ENCODE data around the gene RASAL2.
A peak's percentile ranks its signal among the peaks of the same experiment; 100 is the strongest.

Gene RASAL2

DNA sequence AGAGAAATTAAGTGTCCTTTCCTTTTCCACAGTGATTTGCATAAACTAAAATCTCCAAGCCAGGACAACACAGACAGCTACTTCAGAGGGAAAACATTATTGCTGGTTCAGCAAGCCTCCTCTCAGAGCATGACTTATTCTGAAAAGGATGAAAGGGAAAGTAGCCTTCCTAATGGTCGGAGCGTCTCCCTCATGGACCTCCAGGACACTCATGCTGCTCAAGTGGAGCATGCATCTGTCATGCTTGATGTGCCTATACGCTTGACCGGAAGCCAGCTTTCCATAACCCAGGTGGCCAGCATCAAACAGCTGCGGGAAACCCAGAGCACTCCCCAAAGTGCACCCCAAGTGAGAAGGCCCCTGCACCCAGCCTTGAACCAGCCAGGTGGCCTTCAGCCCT, 363.7 kb downstream of the RASAL2 start:
- no peak for DNase-seq (ENCODE audit: low spot score)

GRCh38 chr1:178458203-178458602, 364.3 kb downstream of the RASAL2 start:
- no peak for DNase-seq (ENCODE audit: low spot score)

- peak; percentile 29 for DNase-seq (ENCODE audit: low spot score)
These were observed 367.2 kb downstream of the RASAL2 start for GRCh38 chr1:178461104-178461503.

- no peak for DNase-seq (ENCODE audit: low spot score)
These were observed 367.8 kb downstream of the RASAL2 start for GRCh38 chr1:178461701-178462100.

- DNase-seq (ENCODE audit: low spot score) = no peak
These were observed 370.2 kb downstream of the RASAL2 start for GRCh38 chr1:178464141-178464540.

- no peak for DNase-seq (ENCODE audit: low spot score)
These were observed 370.7 kb downstream of the RASAL2 start for GRCh38 chr1:178464566-178464965.

DNA sequence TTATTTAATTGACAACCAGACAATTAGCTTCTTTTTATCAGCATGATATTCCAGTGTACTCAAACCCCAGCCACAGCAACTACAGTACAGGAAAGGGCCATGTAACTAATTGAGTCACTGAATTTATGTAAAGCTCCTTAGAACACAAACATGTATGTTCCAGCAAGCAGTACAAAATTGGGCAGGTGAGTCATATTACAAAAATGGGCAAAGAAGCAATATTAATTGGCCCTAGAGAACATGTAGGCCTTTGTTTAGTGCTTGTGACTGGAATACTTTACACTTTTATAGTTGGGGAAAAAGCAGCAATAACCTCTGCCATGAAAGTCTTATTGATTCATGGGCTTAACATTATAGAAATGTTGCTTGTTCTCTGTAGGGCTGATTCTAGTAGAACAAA, 371.1 kb downstream of the RASAL2 start:
- DNase-seq (ENCODE audit: low spot score) = no peak

DNA sequence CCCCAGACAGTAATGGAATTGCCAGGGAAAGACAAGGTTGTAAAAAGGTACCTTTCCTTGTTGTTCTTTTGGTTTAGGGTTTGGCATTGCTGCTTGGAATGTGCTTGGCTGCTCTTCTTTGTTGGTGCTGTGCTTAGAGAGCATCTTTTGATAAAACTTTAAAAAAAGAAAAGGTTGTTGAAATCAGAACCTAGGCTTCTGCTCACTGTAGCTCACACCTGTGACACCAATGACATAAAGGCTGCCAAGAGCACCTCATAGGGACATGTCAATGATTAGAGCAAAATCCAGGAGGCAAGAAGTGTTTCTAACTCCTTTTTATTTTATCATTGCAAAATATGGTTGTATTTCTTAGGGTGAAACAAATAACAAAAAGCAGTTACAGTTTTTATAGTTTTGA, 373.9 kb downstream of the RASAL2 start:
- no peak for DNase-seq (ENCODE audit: low spot score)

GRCh38 chr1:178470411-178470960, 376.6 kb downstream of the RASAL2 start:
- no peak for DNase-seq (ENCODE audit: low spot score)

DNA sequence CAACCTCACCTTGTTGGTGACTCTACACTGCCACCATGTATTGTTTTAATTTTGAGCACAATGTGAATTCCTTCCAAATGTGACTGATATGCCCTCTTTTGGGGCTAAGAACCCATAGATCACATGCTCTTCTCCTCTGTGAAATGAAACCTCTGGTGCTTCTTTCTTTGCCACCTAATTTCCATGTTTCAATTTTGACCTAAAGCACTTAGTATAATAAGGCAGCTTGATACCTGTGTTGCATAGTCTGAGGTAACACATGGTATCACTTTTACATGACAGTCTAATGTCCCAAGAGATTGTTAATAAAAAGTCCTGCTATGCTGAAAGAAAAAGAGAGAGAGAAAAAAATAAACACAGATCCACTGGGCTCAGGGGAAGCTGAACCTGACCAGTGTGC, 378.6 kb downstream of the RASAL2 start:
- no peak for DNase-seq (ENCODE audit: low spot score)

DNA sequence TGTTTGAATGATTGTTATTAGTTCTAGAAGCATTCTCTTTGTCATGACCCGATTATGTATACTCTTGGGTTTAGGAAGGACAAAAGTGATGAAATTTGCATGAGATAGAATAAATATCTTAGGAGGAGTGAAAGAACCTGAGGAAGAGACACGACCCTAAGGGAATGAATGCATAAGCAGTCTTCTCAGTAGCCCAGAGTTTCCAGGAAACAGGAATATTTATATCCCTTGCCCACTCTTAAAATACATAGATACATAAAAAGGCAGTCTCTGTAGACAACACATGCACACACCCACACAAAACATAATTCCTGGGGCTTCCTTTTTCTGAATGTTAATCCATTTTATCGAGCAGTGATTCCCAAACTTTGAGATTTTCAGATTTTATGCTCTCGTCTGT, 383.5 kb downstream of the RASAL2 start:
- no peak for DNase-seq (ENCODE audit: low spot score)

GRCh38 chr1:178477841-178478240, 383.9 kb downstream of the RASAL2 start:
- no peak for DNase-seq (ENCODE audit: low spot score)

DNA sequence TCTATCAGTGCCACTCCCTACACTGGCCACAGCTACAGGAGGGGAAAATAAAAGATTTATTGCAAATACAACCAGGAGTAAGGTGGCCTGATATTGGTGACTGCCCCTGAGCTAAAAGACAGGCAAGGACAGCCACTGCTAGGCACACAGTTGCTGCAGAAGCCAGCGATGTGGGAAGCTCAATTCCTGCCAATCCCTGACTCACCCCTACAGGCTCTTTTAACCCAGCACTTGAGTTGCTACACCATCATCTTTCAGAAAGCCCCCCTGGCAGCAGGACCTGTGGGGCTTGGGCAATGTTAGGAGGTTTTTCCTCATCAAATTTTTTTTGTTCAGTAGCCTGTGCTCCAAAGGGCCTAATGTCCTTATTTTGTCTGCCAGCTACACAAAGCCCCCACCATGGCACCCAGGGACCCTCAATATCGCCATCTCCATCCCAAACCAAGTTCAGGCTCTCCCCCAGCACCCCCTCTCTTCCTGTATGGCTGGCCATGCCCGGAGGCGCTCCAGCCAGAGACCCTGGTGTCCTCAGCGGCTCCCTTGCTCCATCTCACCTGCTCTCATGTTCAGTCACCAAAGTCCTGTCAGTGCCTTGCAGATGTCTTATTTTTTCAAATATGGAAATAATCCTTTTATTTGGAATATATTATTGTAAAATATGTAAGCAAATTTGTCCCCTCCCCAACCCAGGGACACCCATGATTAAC, 389.5 kb downstream of the RASAL2 start:
- no peak for DNase-seq (ENCODE audit: low spot score)

DNA sequence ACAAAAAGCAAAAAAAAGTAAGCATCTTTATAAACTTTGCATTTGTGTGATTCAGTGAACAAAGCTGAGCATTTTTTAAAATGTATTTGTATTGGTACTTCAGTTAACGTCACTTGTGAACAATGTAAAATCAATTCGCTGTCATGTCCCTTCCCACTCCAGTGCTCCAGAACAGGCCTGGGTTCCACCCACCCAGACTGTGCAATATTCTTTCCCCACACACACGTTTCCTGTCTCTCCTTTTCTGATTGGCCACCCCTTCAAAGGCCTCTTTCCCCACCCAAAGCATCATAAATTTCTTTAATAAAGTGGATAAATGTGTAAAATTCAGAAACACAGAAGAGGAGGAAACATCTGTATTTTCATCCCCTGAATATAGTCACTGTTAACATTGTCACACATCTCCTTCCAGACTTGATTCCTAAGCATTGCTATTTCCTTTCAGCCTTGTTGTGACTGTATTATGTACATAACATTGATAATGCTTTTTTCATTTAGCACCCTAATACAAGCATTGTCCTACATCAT, 390.9 kb downstream of the RASAL2 start:
- DNase-seq (ENCODE audit: low spot score) = no peak

DNA sequence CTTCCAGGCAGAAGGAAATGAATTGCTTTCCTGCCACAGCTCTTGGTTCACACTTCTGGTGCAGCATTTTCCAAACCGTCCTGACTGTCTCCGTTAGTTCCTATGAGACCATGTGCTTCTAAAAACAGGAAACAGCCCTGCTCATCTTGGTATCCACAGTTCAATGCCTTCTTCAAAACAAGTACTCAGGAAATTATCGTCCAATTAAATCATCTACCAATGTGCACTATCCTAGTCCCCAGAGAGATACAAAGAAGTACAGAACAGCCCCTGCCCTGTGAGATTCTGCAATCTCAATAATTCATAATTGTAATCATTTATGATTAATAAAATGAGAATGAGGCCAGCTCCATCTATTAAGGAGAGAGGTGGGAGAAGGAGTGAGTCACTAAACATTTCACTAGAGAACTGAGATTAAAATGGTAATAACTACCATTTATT, 391.7 kb downstream of the RASAL2 start:
- no peak for DNase-seq (ENCODE audit: low spot score)

GRCh38 chr1:178486100-178487069, 392.5 kb downstream of the RASAL2 start:
- DNase-seq (ENCODE audit: low spot score) = no peak

GRCh38 chr1:178487070-178487615, 393.2 kb downstream of the RASAL2 start:
- no peak for DNase-seq (ENCODE audit: low spot score)

GRCh38 chr1:178488393-178488792, 394.5 kb downstream of the RASAL2 start:
- DNase-seq (ENCODE audit: low spot score) = no peak

DNA sequence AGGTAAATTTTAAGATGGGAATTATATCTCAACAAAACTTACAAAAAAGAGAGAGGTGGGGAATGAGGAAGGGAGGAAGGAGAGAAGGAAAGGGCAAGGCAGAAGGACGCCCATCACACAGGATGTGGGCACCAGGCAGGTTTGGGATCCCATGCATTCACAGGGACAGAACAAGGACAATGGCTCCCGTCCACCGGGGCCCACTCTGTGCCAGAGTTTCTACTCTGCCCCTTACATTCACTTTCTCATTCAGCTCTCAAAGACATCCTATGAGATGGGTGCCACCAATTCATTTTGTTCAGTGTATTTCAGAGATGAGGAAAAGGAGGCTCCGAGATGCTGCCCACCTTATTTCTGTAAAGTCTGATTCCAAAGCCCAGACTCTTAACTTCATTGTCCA, 395.5 kb downstream of the RASAL2 start:
- DNase-seq (ENCODE audit: low spot score) = no peak

- DNase-seq (ENCODE audit: low spot score) = no peak
These were observed 396.2 kb downstream of the RASAL2 start for GRCh38 chr1:178490136-178490535.

DNA sequence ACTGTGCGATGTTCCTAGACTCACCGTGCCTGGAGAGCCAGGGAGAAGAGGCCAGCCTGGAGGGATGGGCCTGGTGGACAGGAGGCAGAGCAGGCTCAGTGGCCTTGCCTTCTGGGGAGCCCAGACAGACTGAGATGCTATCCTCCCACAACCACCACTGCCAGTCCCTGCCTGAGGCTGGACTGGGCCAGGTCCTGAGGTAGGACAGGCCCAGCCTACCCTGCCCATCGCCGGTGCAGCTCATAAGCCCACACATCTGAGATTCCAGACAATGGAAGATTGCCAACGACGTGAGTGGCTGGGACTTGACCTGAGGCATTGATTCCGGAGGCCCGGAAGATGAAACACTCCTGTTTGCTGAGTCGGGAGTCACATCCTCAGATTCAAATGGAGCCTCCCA, 397.1 kb downstream of the RASAL2 start:
- no peak for DNase-seq (ENCODE audit: low spot score)

GRCh38 chr1:178491721-178492120, 397.8 kb downstream of the RASAL2 start:
- DNase-seq (ENCODE audit: low spot score) = no peak

Measured in pons (tissue), 1 donor.